NCI-H69 (cell line): ENCODE results near the gene GGA1.
A peak's percentile ranks its signal among the peaks of the same experiment; 100 is the strongest.
"Not testable (repeated sequence)": the region's sequence is repeated elsewhere in the genome, so short reads cannot be mapped to it uniquely, and the experiment has no call there.

Experiments used
- DNase-seq: peaks from one replicate; lab custom pipeline; 2025; lab: John Stamatoyannopoulos, UW

GGA1 gene

DNA sequence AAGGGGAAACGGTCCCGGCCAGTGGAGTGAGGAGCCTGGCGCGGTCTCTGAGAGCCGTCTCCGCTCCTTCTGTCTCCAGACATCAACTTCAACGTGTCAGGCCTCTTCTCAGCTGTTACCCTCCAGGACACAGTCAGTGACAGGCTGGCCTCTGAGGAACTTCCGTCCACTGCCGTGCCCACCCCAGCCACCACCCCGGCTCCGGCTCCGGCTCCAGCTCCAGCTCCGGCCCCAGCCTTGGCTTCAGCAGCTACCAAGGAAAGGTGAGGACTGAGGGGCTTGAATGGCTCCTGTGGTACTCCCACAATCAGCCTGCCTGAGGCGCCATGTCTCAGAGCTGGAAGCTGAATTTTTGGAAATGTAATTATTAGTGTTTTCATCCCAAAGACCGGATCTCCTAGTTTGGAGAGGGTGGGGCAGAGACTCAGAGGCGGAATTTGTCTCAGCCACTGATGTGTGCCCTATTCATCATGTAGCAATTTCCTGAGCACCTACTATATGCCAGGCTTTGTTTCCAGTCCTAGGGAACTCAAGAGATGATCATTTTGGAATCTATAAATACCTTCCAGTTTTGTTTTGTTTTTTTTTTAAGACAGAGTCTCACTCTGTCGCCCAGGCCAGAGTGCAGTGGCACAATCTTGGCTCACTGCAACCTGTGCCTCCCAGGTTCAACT is 42.0 kb downstream of the GGA1 start:
- no peak for DNase-seq

DNA sequence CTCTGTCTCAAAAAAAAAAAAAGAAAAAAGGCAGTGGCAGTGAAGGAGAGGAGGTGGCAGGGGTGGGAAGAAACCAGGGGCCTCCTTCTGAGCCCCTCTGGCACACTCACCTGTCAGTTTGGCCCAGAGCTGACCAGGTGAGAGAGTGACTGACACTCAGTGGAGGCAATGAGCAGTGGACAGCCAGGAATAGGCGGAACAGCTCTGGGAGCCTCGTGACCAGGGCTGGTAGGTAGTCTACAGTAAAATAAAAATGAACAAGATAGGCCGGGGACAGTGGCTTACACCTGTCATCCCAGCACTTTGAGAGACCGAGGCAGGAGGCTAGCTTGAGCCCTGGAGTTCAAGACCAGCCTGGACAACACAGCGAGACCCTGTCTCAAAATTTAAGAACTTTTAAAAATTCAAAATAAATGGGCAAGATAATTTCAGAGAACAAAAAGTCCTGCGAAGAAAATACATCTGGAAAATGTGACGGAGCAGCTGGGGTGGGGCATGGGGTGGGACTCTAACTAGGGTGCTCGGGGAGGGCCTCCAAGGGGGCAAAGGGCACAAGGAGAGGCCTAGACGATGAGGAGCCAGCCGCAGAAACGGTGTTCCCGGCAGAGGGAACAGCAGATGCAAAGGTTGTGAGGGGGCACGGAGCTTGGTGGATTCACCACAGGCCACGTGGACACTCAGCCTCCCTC is 46.1 kb downstream of the GGA1 start:
- no peak for DNase-seq

DNA sequence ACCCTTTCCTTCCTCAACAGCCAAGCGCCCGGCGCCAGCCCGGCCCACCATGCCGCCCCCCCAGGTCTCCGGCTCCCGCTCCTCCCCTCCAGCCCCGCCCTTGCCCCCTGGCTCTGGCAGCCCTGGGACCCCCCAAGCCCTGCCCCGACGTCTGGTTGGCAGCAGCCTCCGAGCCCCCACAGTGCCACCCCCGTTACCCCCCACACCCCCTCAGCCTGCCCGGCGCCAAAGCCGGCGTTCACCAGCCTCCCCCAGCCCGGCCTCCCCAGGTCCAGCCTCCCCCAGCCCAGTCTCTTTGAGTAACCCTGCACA is 46.6 kb downstream of the GGA1 start:
- no peak for DNase-seq

DNA sequence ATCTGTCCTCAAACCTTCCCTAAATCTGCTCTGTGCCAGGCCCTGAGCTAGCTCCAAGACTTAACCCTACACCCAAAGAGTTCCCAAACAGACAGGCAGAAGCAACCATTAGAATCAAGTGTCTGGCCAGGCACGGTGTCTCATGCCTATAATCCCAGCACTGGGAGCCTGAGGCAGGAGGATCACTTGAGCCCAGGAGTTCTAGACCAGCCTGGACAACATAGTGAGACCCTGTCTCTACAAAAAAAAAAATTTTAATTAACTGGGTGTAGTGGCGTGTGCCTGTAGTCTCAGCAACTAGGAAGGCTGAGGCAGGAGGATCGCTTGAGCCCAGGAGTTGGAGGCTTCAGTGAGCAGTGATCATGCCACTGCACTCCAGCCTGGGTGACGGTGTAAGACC is 47.9 kb downstream of the GGA1 start:
- not testable (repeated sequence) for DNase-seq

DNA sequence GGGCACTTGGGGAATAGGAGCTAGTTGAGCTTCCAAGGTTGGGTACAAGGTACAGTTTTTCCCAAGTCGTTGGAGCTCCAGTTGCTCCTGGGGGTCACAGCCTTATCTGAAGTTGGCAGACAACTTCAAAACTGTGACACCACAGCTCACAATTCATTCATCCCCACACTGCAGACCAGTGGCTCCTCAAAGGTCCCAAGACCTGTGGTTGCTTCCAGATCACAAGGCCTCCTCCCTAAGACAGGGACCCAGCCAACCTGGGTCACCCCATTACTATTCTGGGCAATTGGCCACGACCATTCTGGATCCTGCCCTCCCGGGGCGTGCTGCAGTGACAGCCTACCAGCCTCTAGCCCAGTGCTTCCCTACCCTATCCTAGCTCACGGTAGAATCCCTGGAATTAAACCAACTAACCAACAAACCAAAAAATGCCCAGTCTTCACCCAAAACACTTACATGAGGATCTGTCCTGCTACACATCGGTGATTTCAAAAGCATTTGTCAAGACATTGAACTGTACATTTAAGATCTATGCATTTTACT is 49.0 kb downstream of the GGA1 start:
- peak; percentile 56 for DNase-seq

DNA sequence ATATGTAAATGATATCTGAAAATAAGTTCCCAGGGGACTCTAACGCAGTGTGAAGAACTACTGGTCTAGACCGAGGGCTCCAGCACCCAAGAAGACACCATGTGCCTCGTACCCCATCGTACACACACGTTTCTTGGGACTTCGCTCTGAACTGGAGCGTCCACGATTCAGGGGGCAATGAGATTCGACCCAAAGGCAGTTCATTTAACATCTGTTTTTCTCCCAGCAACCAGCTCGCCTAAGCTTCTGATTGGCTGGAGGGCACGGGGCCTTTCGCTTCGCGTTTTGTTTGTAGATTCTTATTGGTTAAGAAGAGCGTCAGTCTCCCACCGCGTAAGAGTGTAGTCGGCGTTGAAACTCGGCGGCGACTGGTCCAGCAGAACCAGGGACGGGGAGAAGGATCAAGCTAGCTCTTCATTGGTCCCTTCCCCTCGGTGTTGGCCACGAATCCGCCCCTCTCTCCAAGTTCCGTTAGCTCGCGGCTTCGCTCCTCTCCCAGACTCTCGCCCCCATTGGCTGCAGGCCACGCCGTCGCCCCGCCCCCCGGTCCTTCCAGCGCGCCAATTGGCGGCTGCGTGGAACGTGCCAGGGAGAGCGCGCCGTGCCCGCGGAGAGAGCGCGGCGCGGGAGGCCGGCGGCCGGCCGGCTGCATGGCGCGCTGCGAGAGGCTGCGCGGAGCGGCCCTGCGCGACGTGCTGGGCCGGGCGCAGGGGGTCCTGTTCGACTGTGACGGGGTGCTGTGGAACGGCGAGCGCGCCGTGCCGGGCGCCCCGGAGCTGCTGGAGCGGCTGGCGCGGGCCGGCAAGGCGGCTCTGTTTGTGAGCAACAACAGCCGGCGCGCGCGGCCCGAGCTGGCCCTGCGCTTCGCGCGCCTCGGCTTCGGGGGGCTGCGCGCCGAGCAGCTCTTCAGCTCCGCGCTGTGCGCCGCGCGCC is 49.8 kb downstream of the GGA1 start, which contains the start of gene PDXP:
Gene PDXP (plus strand): TSS at position 591 of the 933 bp plus-strand sequence. CDS start 60 bp downstream, at position 651.
- DNase-seq = peak; percentile 100

DNA sequence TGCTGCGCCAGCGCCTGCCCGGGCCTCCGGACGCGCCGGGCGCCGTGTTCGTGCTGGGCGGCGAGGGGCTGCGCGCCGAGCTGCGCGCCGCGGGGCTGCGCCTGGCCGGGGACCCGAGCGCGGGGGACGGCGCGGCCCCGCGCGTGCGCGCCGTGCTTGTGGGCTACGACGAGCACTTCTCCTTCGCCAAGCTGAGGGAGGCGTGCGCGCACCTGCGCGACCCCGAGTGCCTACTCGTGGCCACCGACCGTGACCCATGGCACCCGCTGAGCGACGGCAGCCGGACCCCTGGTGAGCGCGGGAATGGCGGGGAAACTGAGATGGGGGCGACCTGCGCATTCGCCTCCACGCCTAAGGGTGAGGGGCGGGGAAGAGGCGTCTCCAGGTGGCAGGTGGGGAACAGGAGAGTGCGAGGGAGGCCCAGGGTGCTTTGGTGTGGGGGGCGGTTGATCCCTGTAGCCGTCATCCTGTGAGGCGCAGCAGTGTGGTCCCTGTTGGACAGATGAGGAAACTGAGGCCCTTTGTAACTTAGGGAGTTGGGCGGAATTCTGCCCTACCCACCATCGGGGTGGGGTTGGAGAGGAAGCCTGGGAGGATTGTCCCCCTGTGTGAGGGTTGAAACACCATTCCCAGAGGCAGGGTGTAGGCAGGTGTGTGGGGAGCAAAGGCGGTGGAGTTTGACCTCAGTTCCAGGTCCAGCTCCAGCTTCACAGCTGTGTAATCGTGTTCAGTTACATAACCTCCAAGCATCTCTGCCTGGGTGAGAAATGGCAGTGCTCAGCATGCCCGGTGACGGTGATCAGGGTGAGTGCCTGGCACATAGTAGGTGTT is 50.6 kb downstream of the GGA1 start:
- peak; percentile 75 for DNase-seq

DNA sequence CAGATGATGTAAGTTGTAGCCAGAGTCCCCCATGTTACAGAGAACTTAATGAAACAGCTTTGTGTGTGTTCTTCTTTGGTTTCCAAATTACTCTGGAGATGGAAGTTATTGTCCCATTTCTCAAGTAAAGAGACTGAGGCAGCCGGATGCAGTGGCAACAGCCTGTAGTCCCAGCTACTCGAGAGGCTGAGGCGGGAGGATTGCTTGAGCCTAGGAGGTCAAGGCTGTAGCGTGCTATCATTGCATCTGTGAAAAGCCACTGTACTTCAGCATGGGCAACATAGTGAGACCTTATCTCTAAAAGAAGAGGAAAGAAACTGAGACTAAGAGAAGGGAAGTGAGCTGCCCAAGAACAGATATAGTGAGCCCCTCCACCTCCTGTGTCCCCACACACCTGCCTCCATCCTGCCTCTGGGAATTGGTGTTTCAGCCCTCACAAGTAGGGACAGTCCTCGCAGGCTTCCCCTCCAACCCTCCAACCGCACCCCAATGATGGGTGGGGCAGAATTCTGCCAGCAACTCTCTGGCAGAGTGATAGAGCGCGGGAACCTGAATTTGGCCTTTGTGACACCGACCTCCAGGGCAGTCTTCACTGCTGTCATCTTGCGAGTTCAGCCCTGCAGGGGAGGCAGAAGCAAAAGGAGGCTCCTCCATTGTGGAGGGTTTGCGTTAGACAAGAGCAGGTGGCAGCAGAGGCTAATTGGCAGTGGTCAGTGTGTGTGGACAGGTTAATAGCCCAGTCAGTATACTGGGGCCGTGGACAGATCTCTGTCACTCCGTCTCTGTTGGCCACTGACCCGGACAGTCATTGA is 51.5 kb downstream of the GGA1 start:
- DNase-seq = peak; percentile 38

DNA sequence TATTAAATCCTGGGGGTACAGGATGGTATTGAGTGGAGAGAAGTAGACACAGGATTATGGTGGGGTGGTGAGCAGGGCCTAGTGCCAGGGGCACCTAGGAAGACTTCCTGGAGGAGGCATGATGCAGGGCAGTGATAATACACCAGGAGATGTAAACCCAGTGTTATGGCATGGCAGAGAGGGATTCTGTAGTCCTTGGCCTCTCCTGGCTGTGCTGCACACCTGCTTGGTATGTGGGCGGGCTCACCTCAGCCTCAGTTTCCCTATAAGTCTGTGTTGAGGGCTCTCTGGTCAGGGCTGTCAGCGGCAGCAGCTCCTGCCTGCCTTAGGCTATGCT is 52.0 kb downstream of the GGA1 start:
- DNase-seq = no peak

DNA sequence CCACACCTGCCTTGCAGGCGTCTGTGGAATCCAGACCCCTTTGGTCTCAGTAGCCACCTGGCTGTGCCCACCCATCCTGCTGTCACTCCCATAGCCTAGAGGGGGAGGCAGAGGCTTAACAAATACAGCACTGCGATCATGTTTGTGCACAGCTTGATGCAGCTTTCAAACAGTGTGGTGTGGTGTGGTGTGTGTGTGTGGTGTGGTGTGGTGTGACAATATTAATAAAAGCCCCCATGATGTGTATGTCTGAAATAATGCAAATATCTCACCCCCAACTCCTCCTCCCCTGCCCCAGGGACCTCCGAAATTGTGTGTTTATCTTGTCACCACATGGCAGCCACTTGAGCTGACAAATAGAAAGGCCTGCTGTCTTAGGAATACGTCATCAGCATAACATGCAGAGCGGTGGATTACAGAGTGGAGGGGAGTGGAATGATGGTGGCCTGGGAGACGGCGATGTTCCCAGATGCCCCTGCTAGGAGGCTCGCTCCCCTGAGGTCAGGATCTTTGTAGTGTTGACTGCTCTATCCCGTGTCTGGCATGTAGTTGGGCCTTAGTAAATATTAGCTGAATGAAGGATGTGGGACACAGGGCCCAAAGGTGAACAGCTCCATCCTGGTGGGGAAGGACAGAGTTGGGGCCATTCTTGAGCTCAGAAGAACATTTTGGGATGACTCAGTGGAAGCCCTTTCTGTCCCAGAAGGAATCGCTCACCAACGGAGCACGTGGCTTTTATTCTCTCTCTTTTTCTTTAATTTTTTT is 52.7 kb downstream of the GGA1 start:
- peak; percentile 94 for DNase-seq

DNA sequence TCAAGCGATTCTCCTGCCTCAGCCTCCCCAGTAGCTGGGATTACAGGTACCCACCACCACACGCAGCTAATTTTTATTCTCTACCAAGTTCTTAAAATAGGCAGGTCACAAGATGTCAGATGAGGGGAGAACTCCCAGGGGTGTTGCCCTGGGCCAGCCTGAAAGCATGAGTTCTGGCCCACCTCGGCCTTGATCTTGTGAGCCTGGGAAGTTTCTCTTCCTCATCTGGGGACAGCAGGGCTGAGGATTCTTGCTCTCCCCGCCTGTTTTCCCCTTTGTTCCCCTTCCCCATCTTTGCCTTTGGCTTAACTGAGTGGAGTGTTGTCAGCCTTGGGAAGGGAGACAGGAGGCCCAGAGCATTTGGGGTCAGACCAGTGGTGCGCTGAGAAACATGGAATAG is 53.4 kb downstream of the GGA1 start:
- DNase-seq = no peak

DNA sequence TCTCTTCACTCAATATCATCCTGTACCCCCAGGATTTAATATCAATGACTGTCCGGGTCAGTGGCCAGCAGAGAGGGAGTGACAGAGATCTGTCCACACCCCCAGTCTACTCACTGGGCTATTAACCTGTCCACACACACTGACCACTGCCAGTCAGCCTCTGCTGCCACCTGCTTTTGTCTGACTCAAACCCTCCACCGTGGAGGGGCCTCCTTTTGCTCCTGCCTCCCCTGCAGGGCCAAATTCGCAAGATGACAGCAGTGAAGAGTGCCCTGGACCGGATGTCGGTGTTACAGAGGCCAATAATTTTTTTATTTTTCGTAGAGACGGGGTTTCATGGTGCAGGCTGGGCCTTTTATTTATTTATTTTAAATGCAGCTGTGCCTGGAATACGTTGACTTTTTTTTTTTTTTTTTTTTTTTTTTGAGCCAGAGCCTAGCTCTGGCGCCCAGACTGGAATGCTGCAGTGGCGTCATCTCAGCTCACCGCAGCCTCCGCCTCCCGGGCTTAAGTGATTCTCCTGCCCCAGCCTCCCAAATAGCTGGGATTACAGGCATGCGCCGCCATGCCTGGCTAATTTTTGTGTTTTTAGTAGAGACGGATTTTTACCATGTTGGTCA is 55.0 kb downstream of the GGA1 start:
- DNase-seq = no peak

DNA sequence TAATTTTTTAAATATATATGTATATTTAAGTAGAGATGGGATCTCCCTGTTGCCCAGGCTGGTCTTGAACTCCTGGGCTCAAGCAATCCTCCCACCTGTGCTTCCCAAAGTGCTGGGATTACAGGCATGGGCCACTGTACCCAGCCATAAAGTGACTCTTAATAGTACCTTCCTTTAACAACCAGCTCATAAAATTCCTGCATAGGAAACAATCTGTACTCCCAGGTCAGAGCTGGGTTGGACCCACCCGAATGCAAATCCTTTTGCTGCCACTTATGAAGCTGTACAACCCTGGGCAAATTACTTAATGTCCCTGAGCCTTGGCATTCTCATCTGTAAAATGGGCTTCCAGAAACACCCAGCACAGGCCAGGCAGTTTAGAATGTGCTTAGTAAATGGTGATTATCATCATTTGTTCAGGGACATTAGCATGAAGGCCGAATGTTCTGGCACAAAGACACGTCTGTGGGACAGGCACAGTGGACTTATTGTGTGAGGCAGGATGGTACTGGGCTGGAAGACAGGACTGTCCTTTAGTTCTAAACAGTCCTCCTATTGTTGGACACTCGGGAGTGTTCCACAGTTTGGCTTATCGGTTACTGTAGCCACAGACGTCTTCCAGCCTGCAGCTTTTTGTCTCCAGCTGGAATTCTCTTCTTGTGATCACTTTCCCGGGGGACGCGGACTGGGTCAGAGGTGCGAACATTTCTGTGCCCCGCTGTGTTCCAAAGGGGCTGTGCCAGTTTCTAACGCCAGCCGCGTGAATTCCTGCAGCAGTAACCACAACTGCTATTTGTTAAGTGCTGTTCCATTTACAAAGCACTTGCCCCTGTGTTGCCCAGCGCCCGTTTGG is 55.8 kb downstream of the GGA1 start:
- no peak for DNase-seq

DNA sequence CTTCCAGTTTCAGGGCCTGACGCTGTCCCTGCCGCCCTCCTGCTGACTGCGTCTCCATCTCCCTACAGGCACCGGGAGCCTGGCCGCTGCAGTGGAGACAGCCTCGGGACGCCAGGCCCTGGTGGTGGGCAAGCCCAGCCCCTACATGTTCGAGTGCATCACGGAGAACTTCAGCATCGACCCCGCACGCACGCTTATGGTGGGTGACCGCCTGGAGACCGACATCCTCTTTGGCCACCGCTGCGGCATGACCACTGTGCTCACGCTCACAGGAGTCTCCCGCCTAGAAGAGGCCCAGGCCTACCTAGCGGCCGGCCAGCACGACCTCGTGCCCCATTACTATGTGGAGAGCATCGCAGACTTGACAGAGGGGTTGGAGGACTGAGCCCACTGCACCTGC is 56.9 kb downstream of the GGA1 start:
- no peak for DNase-seq

DNA sequence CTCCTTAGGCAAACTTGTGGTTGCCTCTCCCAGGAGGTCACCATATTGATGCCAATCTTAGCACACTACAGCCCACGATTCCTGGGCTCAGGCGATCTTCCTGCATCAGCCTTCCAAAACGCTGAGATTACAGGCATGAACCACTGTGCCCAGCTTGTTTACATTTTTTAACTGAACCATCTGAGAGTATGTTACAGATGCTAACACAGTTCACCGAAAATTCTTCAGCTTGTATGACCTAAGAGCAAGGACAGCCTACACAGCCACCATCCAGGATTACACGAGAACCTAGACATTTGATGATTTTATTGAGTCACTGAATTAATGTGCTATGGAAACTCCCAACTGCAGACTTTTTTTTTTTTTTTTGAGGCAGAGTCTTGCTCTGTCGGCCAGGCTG is 61.0 kb downstream of the GGA1 start:
- DNase-seq = no peak

DNA sequence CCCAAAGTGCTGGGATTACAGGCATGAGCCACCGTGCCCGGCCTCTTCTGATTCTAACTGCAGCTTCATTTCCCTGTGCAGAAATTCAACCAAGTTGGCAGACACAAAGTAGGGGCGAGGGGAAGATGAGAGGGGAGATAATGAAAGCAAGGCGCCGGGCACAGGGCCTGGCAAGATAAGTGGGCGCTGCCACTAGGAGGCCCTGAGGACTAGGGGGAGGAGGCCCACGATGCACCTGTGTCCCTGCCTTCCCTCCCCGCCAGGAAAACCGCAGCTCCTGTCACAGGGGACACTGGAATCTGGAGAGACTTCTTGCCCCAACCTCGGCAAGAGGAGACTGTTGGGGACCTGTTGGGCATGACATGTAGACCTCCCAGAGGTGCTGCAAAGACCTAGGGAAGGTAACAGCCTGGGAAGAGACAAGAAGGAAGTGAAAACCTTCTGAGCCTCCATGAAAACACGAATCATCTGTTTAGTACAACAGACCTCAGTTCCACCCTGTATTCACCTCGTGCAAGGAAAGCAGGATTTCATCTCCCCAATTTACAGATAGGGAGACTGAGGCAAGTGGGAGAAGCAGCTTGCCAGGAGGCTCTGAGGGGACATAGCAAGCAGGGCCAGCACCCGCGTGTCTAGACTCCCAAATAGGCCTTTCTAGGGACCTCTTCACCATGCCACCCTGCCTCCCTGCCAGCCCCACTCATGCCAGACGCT is 63.7 kb downstream of the GGA1 start:
- peak; percentile 18 for DNase-seq

DNA sequence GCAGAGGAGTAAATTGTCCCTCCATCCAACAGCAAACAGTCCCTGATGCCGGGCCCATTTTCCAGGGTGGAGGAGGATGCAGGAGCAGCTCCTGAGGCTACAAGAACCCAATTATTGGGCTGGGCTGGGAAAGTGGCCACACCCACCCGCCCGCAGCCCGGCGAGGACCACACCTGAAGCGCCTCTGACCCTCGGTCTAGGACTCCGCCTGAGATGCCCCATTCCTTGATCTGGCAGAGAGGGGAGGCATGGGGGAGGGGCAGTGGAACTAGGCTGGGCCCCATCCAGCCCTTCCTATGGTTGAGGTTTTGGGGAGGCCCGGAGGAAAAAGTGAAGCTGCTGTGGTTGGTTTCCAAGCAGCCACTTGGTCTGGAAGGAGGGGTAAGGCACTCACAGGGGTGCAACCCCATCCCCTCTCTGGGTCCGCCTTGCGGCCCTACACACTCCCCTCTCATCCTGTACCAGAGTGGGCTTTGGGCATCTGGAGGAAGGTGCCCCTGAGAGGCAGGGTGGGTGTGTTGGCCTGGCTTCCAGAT is 64.4 kb downstream of the GGA1 start:
- DNase-seq = no peak

DNA sequence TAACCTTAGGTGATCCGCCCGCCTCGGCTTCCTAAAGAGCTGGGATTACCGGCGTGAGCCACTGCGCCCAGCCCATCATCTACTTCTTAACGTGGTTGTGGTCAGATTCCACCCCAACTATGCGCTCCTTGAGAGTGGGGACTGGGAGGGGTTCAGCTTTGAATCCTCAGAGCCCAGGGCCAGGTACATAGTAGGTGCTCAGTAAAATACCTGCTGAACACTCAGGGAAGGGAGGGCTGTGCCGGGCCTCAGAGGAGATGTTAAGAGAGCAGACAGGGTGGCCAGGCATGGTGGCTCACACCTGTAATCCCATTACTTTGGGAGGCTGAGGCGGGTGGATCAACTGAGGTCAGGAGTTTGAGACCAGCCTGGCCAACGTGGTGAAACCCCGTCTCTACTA is 65.6 kb downstream of the GGA1 start:
- DNase-seq = no peak
